Measurements from ENCODE around the gene P2RX2.

Gene P2RX2

GRCh38 chr12:132637811-132638210, 19.2 kb downstream of the P2RX2 start:
- no peak for DNase-seq (ENCODE audit: low read depth in 3 of 3)

- no peak for DNase-seq (ENCODE audit: low read depth in 3 of 3)
Measured at GRCh38 chr12:132638541-132639408, 20.2 kb downstream of the P2RX2 start.

GRCh38 chr12:132639956-132640520, 21.5 kb downstream of the P2RX2 start:
- no peak for DNase-seq (ENCODE audit: low read depth in 3 of 3)

GRCh38 chr12:132640936-132641335, 22.4 kb downstream of the P2RX2 start:
- no peak for DNase-seq (ENCODE audit: low read depth in 3 of 3)

GRCh38 chr12:132641811-132642650, 23.5 kb downstream of the P2RX2 start:
- no peak for DNase-seq (ENCODE audit: low read depth in 3 of 3)

- DNase-seq (ENCODE audit: low read depth in 3 of 3): no peak
Measured at GRCh38 chr12:132642846-132643835, 24.6 kb downstream of the P2RX2 start.

GRCh38 chr12:132646850-132647249, 28.3 kb downstream of the P2RX2 start:
- DNase-seq (ENCODE audit: low read depth in 3 of 3): no peak

- DNase-seq (ENCODE audit: low read depth in 3 of 3): no peak
Measured at GRCh38 chr12:132647858-132648257, 29.3 kb downstream of the P2RX2 start.

- no peak for DNase-seq (ENCODE audit: low read depth in 3 of 3)
Measured at GRCh38 chr12:132648616-132649225, 30.1 kb downstream of the P2RX2 start.

GRCh38 chr12:132649226-132649945, 30.8 kb downstream of the P2RX2 start:
- DNase-seq (ENCODE audit: low read depth in 3 of 3): no peak

GRCh38 chr12:132651444-132652100, 33.0 kb downstream of the P2RX2 start:
- no peak for DNase-seq (ENCODE audit: low read depth in 3 of 3)

GRCh38 chr12:132653567-132654290, 35.2 kb downstream of the P2RX2 start:
- no peak for DNase-seq (ENCODE audit: low read depth in 3 of 3)

GRCh38 chr12:132657004-132657727, 38.6 kb downstream of the P2RX2 start:
- no peak for DNase-seq (ENCODE audit: low read depth in 3 of 3)

GRCh38 chr12:132658149-132658894, 39.7 kb downstream of the P2RX2 start:
- no peak for DNase-seq (ENCODE audit: low read depth in 3 of 3)

GRCh38 chr12:132659146-132659545, 40.6 kb downstream of the P2RX2 start:
- DNase-seq (ENCODE audit: low read depth in 3 of 3): no peak

GRCh38 chr12:132660052-132660451, 41.5 kb downstream of the P2RX2 start:
- no peak for DNase-seq (ENCODE audit: low read depth in 3 of 3)

GRCh38 chr12:132660996-132661395, 42.4 kb downstream of the P2RX2 start:
- no peak for DNase-seq (ENCODE audit: low read depth in 3 of 3)
